Lower lobe of right lung (tissue), 2 donors: ENCODE data around the gene PCNT. TPM values are rescaled to one million over a fixed set of nuclear protein-coding genes. Genes with fewer than 3 reads are reported as not detected.

Experiments
- ATAC-seq, 2 donors: fragments of 200-7000 bp; cut with Tn5 transposase; one replicate each; pipeline ENCODE4 v1.9.1; 2020 to 2022; ENCODE audit warnings: mild to moderate bottlenecking in 2 of 2, moderate library complexity in 2 of 2
- DNase-seq: peaks from one replicate; pipeline ENCODE4 v3.0.0-alpha.2; 2020
- H3K27ac ChIP-seq: fragments of 200-600 bp; one replicate; pipeline ENCODE4 v1.8.0; 2022
- H3K27me3 ChIP-seq: fragments of 200-600 bp; one replicate; pipeline ENCODE4 v1.8.0; 2022; ENCODE audit warnings: low read depth
- H3K36me3 ChIP-seq: fragments of 200-600 bp; one replicate; pipeline ENCODE4 v1.8.0; 2022; ENCODE audit warnings: mild to moderate bottlenecking
- H3K4me1 ChIP-seq: fragments of 200-600 bp; one replicate; pipeline ENCODE4 v1.8.0; 2022
- H3K4me3 ChIP-seq: fragments of 200-600 bp; one replicate; pipeline ENCODE4 v1.8.0; 2022; ENCODE audit warnings: mild to moderate bottlenecking
- H3K9me3 ChIP-seq: fragments of 200-600 bp; one replicate; pipeline ENCODE4 v1.8.0; 2022
- intact Hi-C: fragments of 100-400 bp; cut with DNase I; formaldehyde crosslinking; loops from one replicate; pipeline ENCODE4 v1.11.0; 2022
- total RNA-seq: library from RNA; stranded (reverse); fragmentation: NEBNext Ultra II Directional; extraction: Animal tissue kit (Norgen Biotek cat#: 25700); gene quantifications from one replicate; pipeline ENCODE4 v1.2.1, GENCODE V29; 2021
- TF ChIP-seq, protein P1 (sequence below): fragments of 200-600 bp; IDR thresholded peaks from one replicate; pipeline ENCODE4 v1.8.0; 2022; ENCODE audit warnings: antibody characterized with exemption, mild to moderate bottlenecking
- donor health status: DM: no; HTN: yes; CAD: no; lungs with severe emphysema.

PCNT gene
- total RNA-seq, 1 donor from 2014 or later: 36.5 TPM

DNA sequence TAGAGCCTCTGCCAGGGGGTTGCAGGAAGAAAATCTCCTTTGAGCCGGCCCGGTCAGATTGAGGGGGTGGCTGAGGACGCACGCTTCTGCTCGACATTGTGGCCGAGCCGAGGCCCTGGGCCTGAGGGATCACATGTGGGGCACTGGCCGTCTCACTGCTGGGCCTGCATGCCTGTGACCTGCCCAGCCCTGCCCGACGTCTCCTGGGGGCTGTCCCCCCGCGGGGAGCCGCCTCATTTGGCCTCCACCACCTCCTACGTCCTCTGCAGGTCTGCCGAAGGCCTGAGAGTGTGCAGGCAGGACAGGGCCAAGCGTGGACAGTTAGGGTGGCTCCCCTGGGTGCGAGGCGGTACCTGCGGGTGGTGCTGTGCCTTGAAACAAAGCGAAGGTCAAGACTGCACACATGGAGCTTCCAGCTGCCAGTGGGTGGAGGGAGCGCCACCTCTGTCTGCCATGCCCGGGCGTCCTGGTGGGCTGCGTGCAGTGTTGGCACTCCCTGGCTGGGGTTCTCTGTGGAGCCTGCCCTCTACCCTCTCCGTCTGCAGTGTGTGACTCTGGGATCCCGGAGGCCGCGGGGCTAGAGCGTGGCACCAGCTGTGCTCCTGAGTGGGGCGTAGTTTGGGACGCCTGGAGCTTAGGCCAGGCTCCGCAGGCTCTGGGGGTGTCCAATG is 51.7 kb downstream of the PCNT start:
- Histone ChIP-seq H3K36me3 (peaks cover 8% of the 10 kb centered on the region), H3K9me3 (no peaks in the 10 kb centered on the region), H3K4me3 (no peak overlapping the region), H3K4me1 (no peaks in the 10 kb centered on the region), H3K27ac (no peak overlapping the region), H3K27me3 (no peaks in the 10 kb centered on the region)
- intact Hi-C loops: no loop called here
- DNase-seq (no peak), ATAC-seq (peak in 1 of 2 donors; percentile 26)
- TF ChIP-seq, protein P1, sequence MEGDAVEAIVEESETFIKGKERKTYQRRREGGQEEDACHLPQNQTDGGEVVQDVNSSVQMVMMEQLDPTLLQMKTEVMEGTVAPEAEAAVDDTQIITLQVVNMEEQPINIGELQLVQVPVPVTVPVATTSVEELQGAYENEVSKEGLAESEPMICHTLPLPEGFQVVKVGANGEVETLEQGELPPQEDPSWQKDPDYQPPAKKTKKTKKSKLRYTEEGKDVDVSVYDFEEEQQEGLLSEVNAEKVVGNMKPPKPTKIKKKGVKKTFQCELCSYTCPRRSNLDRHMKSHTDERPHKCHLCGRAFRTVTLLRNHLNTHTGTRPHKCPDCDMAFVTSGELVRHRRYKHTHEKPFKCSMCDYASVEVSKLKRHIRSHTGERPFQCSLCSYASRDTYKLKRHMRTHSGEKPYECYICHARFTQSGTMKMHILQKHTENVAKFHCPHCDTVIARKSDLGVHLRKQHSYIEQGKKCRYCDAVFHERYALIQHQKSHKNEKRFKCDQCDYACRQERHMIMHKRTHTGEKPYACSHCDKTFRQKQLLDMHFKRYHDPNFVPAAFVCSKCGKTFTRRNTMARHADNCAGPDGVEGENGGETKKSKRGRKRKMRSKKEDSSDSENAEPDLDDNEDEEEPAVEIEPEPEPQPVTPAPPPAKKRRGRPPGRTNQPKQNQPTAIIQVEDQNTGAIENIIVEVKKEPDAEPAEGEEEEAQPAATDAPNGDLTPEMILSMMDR: no peak

- no peaks in the 10 kb centered on the region for H3K4me1 ChIP-seq
- ATAC-seq (no peak), DNase-seq (no peak)
- no peak overlapping the region for H3K27ac ChIP-seq
- no peaks in the 10 kb centered on the region for H3K9me3 ChIP-seq
- H3K4me3 ChIP-seq: no peak overlapping the region
- intact Hi-C loops: no loop called here
- H3K27me3 ChIP-seq: no peaks in the 10 kb centered on the region
- peaks cover 8% of the 10 kb centered on the region for H3K36me3 ChIP-seq
- TF ChIP-seq, protein P1: no peak
Observed at GRCh38 chr21:46376231-46376628, 52.3 kb downstream of the PCNT start.

- peaks cover 14% of the 10 kb centered on the region for H3K36me3 ChIP-seq
- DNase-seq: no peak
- intact Hi-C loops: no loop called here
Observed at GRCh38 chr21:46376856-46377453, 53.0 kb downstream of the PCNT start.

GRCh38 chr21:46377789-46378188 is 53.8 kb downstream of the PCNT start:
- intact Hi-C loops: no loop called here
- Histone ChIP-seq H3K9me3 (no peaks in the 10 kb centered on the region), H3K36me3 (peaks cover 16% of the 10 kb centered on the region)

More at GRCh38 chr21:46376856-46377453, 53.0 kb downstream of the PCNT start:
- Histone ChIP-seq H3K4me1 (no peaks in the 10 kb centered on the region), H3K4me3 (no peak overlapping the region), H3K27ac (no peak overlapping the region), H3K27me3 (no peaks in the 10 kb centered on the region), H3K9me3 (no peaks in the 10 kb centered on the region)
- TF ChIP-seq, protein P1: no peak
- ATAC-seq: no peak

DNA sequence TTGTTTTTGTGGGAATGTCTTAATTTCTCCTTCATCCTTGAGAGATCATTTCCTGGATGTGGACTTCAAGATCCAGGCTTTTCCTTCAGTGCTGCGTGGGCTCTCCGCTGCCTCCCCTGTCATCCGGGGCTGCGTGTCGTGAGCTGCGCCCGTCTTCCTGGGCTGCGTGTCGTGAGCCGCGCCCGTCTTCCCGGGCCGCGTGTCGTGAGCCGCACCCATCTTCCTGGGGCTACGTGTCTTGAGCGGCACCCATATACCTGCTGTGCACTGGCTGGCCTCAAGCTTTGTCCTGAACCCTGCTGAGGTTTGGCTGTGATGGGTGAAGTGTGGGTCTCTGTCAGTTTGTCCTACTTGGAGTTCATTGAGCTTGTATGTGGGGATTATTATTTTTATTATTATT is 55.1 kb downstream of the PCNT start:
- DNase-seq (no peak), ATAC-seq (no peak)
- Histone ChIP-seq H3K27me3 (no peaks in the 10 kb centered on the region), H3K4me1 (no peaks in the 10 kb centered on the region), H3K36me3 (peaks cover 16% of the 10 kb centered on the region), H3K9me3 (no peaks in the 10 kb centered on the region), H3K4me3 (no peak overlapping the region), H3K27ac (no peak overlapping the region)
- TF ChIP-seq, protein P1: no peak
- intact Hi-C loops: no loop called here

More at GRCh38 chr21:46377789-46378188, 53.8 kb downstream of the PCNT start:
- ATAC-seq (no peak), DNase-seq (no peak)
- Histone ChIP-seq H3K27ac (no peak overlapping the region), H3K27me3 (no peaks in the 10 kb centered on the region), H3K4me1 (no peaks in the 10 kb centered on the region), H3K4me3 (no peak overlapping the region)
- TF ChIP-seq, protein P1: no peak
